Central memory CD4-positive, alpha-beta T cell (primary cell): Measurements from ENCODE around the gene KCTD18.

Experiments used
- DNase-seq: peaks from one replicate; pipeline ENCODE4 v3.0.0; 2022
- total RNA-seq, 3 experiments: gene quantifications; one replicate each; lab custom pipeline; 2026; lab: John Stamatoyannopoulos, UW

KCTD18 gene
- total RNA-seq, result 22.8 to 38.1 (median 25.8) reads per million in 3 experiments

GRCh38 chr2:200509612-200510433 lies at the start of gene KCTD18:
KCTD18 (minus strand) TSS chr2:200510068; CDS start chr2:200507016, 3,052 bp downstream.
- peak; percentile 85 for DNase-seq

- no peak for DNase-seq
Observed at GRCh38 chr2:200540793-200541192, 30.9 kb upstream of the KCTD18 start.

DNA sequence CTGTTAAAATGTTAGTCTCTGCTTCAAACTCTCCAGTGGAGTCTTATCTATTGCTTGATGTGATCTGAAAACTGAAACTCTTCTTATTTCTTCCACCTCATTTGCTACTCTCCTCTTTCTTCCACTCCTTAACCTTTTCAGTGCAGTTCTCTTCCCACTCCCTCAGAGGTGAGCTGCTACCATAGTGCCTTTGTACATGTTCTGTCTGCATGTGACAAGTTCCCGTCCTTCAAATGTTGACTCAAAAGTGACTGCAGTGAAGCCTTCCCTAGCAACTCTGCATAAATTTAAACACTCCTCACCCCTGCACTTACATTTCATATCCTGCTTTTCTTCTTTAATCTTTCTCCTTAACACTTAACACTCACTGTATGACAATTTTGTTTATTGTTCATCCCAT lies 28.3 kb upstream of the KCTD18 start:
- DNase-seq, result no peak

GRCh38 chr2:200534572-200534971 lies 24.7 kb upstream of the KCTD18 start:
- DNase-seq, result no peak

DNA sequence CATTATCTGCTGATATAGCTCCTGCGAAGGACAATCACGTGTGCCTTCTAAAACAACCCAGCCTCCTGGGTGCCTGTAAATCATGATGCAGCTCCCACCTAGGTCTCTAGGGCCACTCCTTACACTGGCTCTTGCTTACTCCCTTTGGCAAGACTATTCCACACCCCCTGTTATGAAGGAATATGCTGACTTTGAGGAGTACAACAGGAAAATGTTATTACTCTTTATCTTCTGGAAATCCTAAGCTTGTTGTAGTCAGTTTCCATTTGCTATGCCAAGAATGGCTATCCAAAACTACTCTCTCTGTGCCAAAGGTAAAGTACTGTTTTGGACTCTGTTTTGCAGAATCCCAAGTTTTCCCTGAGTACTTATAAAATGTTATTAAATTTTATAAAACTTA lies 23.9 kb upstream of the KCTD18 start:
- no peak for DNase-seq

DNA sequence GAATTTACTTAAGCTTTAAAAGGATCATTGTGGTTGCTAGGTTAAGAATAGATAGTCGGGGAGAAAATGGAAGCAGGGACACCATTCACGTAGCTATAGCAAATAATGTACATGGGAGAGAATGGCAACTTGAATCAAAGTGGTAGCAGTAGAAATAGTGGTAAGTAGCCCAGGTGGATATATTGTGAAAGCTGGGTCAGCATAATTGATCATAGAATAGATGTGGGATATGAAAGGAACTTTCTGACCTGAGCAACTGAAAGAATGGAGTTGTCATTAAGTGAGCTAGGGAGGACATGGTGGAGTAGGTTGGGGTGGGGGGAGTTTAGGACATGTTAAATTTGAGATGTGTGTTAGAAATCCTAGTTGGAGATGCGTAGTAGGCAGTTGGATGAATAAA lies 18.4 kb upstream of the KCTD18 start:
- DNase-seq, result no peak

DNA sequence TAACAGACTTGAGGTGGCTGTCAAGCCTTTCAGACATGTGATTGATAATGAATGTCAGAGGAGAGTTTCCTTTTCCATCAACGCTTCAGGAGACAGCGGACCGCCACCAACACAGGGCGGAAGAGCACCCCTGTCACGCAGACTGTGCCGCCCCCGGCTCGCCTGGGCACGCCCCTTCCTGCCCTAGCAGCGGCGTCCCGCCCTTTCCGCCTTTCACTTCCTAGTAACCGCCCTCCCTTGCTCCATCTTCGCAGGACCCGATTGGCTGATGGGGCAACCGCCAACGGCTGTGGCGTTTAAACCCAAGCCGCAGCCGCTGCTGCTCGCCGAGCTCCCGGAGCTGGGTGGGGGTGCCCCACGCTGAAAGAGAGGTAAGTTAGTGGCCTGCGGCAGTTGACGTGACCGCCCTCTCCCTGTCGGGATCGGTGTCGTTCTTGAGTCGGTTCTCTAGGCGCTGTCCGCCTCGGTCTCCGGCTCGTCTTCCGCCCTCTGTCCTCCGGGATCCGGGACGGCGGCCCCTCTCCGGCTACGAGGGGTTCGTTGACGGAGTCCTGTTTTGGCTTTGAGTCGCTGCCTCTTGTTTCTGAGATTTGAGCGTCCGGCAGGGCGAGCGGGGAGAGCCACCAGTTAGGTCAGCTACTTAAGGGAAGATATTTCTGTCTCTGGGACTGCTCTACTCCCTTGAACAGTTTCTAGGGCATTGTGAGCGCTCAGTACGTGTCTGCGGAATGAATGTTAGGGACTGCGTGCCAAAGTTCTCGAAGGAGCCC lies 16.2 kb upstream of the KCTD18 start, which contains the start of gene SGO2:
Gene SGO2 (plus strand): TSS at position 326 of the 770 bp plus-strand sequence. CDS start 6,769 bp downstream, outside the sequence.
- peak; percentile 93 for DNase-seq

- no peak for DNase-seq
Observed at GRCh38 chr2:200525551-200525881, 15.6 kb upstream of the KCTD18 start.

GRCh38 chr2:200525066-200525465 lies 15.2 kb upstream of the KCTD18 start:
- DNase-seq, result no peak

DNA sequence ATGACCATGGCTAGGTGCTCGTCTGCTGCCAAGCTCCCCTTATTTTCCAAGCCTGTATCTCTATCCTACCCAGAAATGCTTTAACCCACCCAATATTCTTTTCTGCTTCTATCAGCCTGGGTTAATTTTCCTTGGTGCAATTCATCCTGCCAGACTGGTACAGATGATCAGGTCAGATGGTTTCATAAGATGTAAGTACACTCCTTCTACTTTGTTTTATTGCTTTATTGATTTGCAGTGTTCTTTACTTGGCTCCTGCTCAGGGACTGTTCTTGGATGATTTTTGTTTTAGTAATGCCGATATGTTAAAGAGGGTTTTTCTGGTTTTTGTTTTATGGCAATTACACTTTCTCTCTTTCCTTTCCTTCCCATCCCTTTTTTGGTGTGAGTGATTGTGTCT lies 13.7 kb upstream of the KCTD18 start:
- no peak for DNase-seq

GRCh38 chr2:200523158-200523557 lies 13.3 kb upstream of the KCTD18 start:
- DNase-seq, result no peak

GRCh38 chr2:200515155-200515554 lies 5.3 kb upstream of the KCTD18 start:
- peak; percentile 9 for DNase-seq

DNA sequence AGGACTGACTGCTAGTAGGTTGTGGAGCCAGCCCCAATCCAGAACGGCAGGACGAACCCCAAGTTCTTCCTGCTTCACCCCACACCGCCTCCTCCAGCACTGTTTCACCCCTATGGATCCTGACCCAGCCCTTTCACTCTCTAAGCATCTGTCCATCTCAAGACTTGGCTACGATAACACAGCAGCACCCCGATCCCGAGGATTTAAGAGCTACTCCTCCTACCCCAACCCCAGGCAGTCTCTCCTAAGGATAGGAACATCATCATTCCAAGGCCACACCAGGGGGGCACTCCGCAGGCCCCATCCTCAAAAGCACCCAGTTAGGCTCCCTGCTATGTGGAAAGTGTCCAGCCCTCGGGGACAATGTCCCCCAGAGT lies 645 bp downstream of the KCTD18 start:
- no peak for DNase-seq

DNA sequence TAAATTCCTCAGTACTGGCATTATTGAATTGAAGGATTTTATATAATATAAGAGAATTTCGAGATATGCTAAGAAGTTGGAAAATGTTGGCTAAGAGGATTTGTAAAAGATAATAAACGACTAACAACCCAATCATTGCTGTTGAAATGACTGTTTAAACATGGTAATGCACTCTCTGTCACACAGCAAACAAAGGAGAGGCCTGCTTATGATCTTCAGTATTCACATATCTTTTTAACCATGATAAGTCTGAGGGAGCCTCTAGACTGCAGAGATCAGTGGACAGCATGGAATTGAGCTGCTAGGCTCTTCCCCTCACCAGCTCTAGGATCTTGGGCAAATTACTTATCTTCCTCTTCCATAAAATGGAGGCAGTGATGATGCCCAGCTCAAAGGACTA lies 2.7 kb downstream of the KCTD18 start:
- DNase-seq, result no peak

DNA sequence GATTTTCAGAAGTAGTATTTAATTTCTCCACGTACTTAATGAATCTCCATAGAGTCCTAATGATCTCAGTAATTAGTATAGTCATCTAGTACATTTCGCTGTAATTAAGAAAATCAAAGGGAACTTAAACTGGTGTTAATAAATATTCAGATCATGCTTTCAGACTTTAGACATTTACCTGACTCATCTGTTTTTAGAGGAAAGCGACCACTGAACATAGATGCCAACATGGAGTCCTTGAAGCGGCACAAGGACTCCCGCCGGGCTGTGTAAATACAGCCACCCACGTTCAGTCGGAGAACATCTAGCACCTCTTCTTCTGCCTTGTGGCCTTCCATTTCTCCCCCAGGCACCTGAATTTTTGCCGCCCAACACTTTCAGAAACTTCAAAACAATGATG lies 3.2 kb downstream of the KCTD18 start:
- DNase-seq, result no peak

DNA sequence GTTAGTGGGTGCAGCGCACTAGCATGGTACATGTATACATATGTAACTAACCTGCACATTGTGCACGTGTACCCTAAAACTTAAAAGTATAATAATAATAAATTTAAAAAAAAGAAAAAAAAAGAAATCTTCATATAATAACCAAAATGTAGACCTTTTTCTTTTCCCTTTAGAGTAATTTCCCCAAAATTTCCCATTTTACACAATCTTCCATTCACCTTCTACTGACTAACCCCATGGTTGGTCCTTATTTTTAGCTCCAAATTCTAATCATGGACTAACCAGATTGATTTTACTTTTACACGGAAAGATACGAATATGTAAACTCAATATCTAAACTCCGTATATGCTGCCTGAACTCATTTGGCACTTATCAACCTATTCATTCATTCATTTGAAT lies 7.7 kb downstream of the KCTD18 start:
- DNase-seq, result no peak

DNA sequence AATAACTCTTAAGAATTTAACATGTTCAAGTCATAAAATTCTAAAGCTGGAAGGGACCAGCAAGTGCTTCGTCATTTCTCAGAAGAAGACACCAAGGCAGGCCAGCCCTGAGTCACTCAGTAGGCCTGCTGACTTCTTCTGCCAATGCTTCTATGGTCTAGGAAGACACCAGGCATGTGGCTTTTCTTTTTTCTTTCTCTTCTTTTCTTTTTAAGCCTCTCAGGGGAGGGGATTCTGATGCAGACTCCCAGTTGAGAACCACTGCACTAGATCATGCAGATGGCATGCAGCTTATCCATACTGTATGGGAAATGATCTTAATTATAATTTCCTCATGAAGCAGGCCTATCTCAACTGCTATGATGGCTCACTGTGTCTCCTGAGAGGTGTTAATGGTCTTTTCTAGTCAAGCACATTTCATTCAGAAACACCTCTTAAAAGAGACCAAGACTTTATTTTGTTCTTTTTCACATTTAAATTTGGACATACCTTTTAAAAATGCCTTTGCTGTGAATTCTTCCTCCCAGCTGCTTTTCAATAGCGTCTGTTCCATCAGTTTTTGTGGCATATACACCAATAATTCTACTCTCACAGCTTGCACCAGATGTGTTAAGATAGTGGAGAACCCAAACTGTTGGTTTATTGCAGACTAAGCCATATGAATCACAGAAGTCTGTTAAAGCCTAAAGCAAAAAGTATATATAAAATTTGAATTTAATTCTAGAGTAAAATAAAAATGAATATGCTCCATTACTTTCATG lies 11.3 kb downstream of the KCTD18 start:
- DNase-seq, result no peak

GRCh38 chr2:200496696-200497095 lies 13.2 kb downstream of the KCTD18 start:
- no peak for DNase-seq

GRCh38 chr2:200494048-200494447 lies 15.8 kb downstream of the KCTD18 start:
- no peak for DNase-seq

DNA sequence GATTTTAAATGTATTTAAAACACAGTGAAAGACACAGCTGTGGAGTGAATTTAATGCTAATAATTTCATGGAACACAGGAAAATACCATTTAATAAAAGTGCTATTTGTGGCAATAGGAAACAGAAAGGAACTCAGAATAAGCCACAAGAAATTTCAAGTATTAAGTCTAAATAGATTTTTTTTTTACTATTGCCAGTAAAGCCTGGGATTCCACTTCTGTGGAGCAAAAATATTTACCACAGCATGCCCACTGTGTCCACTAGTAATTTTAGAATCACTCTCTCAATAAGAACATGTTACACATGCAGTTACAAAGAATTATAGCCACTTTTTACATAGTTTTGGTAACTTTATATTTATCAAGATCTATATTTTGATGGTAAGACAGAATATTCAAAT lies 17.2 kb downstream of the KCTD18 start:
- DNase-seq, result no peak

GRCh38 chr2:200490001-200490400 lies 19.9 kb downstream of the KCTD18 start:
- DNase-seq, result no peak

GRCh38 chr2:200488169-200488568 lies 21.7 kb downstream of the KCTD18 start:
- DNase-seq, result no peak

DNA sequence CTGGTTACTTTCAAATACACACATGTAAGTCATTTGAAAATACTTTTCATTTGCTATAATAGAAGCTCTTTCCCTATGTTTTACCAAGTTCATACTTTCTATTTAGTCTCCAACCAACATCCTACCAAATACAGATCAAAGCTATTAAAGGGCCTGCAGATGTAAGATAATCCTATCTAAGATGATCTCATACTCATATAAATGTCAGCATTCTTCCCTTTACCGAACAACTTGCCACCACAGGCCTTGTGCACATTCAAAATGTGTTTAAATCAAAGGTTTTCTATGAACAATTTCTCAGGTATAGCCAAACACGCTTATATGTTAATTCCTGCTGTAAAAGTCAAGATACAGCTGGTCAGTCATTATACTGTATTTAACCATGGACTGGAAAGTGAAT lies 23.3 kb downstream of the KCTD18 start:
- no peak for DNase-seq
